ENCODE measurements around the gene CDV3. TPM values are rescaled to one million over a fixed set of nuclear protein-coding genes. Genes with fewer than 3 reads are reported as not detected.

Gene CDV3
- total and polyA plus RNA-seq, 2 donors (not counting 1 experiment from before 2014, with no cell fraction given) = 39.8 to 188 TPM

- Histone ChIP-seq H3K27ac (ENCODE audit: low read length in 2 of 2) (no peak overlapping the region), H2AFZ (ENCODE audit: insufficient read depth, low read depth, low read length, poor library complexity, severe bottlenecking) (no peak overlapping the region), H3K4me2 (replicated peaks; ENCODE audit: low read depth, low read length, poor library complexity, severe bottlenecking) (no peak overlapping the region), H3K9ac (ENCODE audit: low read length) (no peak overlapping the region), H3K36me3 (replicated peaks in 1 of 2; ENCODE audit: control extremely low read depth in 1 of 2, control insufficient read depth in 1 of 2, extremely low read depth in 1 of 2, insufficient read depth in 2 of 2, low read length in 1 of 2) (peaks cover 15 to 54% of the 10 kb centered on the region in 2 experiments), H3K9me3 (ENCODE audit: control extremely low read depth in 1 of 3, control insufficient read depth in 2 of 3, insufficient read depth in 1 of 3, low read length in 2 of 3) (no peaks in the 10 kb centered on the region), H3K79me2 (ENCODE audit: control insufficient read depth, insufficient read depth, low read length) (peaks cover 5% of the 10 kb centered on the region), H3K27me3 (replicated peaks in 1 of 4; ENCODE audit: control extremely low read depth in 1 of 4, control insufficient read depth in 3 of 4, insufficient read depth in 4 of 4, low read length in 3 of 4) (no peaks in the 10 kb centered on the region), H3K4me1 (ENCODE audit: control insufficient read depth in 2 of 2, insufficient read depth in 2 of 2, low read length in 2 of 2) (no peaks in the 10 kb centered on the region), H4K20me1 (ENCODE audit: control insufficient read depth, insufficient read depth, low read length, poor library complexity, severe bottlenecking) (peaks cover 4% of the 10 kb centered on the region), H3K4me3 (ENCODE audit: control extremely low read depth in 1 of 5, extremely low read depth in 1 of 5, insufficient read depth in 1 of 5, low read depth in 2 of 5, low read length in 4 of 5) (no peak overlapping the region)
- no peak for DNase-seq
- Mint-ChIP-seq H3K27me3 (no peaks in the 10 kb centered on the region), H3K4me1 (peaks cover 13% of the 10 kb centered on the region), H3K4me3 (no peak overlapping the region), H3K27ac (no peak overlapping the region), H3K9me3 (ENCODE audit: insufficient read depth) (no peaks in the 10 kb centered on the region)
- TF ChIP-seq, protein P1, sequence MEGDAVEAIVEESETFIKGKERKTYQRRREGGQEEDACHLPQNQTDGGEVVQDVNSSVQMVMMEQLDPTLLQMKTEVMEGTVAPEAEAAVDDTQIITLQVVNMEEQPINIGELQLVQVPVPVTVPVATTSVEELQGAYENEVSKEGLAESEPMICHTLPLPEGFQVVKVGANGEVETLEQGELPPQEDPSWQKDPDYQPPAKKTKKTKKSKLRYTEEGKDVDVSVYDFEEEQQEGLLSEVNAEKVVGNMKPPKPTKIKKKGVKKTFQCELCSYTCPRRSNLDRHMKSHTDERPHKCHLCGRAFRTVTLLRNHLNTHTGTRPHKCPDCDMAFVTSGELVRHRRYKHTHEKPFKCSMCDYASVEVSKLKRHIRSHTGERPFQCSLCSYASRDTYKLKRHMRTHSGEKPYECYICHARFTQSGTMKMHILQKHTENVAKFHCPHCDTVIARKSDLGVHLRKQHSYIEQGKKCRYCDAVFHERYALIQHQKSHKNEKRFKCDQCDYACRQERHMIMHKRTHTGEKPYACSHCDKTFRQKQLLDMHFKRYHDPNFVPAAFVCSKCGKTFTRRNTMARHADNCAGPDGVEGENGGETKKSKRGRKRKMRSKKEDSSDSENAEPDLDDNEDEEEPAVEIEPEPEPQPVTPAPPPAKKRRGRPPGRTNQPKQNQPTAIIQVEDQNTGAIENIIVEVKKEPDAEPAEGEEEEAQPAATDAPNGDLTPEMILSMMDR (IDR thresholded peaks at IDR 0.05) = no peak
- TF ChIP-seq EZH2 (IDR thresholded peaks at IDR 0.05; ENCODE audit: borderline replicate concordance, insufficient read depth, low read depth, low read length, poor library complexity, severe bottlenecking) = no peak
- WGBS (ENCODE audit: insufficient coverage) = 100% methylated on average over 1 of the region's 2 CpGs
- intact Hi-C loops (cut with micrococcal nuclease) = no loop called here
- ATAC-seq (ENCODE audit: low read depth) = no peak
- POLR2A ChIA-PET = interaction anchor here (0.6 kb wide), 1 partner anchor 32 kb away, joined by 6 read pairs; no protein-coding TSS in a partner anchor
- CTCF ChIA-PET = interaction anchor here (1.2 kb wide), 1 partner anchor 11 kb away, joined by 5 read pairs; no protein-coding TSS in a partner anchor
These were observed 15.4 kb downstream of the CDV3 start for GRCh38 chr3:133588784-133589465.

- no peak overlapping the region for H3K4me2 ChIP-seq (replicated peaks; ENCODE audit: low read depth, low read length, poor library complexity, severe bottlenecking)
- intact Hi-C loops (cut with micrococcal nuclease) = no loop called here
- H4K20me1 ChIP-seq (ENCODE audit: control insufficient read depth, insufficient read depth, low read length, poor library complexity, severe bottlenecking) = no peaks in the 10 kb centered on the region
- ATAC-seq (ENCODE audit: low read depth) (no peak), DNase-seq (no peak)
- H3K36me3 ChIP-seq (replicated peaks in 1 of 2; ENCODE audit: control extremely low read depth in 1 of 2, control insufficient read depth in 1 of 2, extremely low read depth in 1 of 2, insufficient read depth in 2 of 2, low read length in 1 of 2) = peaks cover 15 to 48% of the 10 kb centered on the region in 2 experiments
- no peak overlapping the region for H3K27ac ChIP-seq (ENCODE audit: low read length in 2 of 2)
- Mint-ChIP-seq H3K4me1 (peaks cover 13% of the 10 kb centered on the region), H3K27ac (no peak overlapping the region), H3K27me3 (no peaks in the 10 kb centered on the region), H3K9me3 (ENCODE audit: insufficient read depth) (no peaks in the 10 kb centered on the region), H3K4me3 (no peak overlapping the region)
- TF ChIP-seq EZH2 (IDR thresholded peaks at IDR 0.05; ENCODE audit: borderline replicate concordance, insufficient read depth, low read depth, low read length, poor library complexity, severe bottlenecking) = no peak
- TF ChIP-seq, protein P1 (IDR thresholded peaks at IDR 0.05) = no peak
- ChIA-PET CTCF (interaction anchor here (1.2 kb wide), 1 partner anchor 12 kb away, joined by 5 read pairs; no protein-coding TSS in a partner anchor), POLR2A (interaction anchor here (0.6 kb wide), 1 partner anchor 31 kb away, joined by 6 read pairs; no protein-coding TSS in a partner anchor)
- no peak overlapping the region for H2AFZ ChIP-seq (ENCODE audit: insufficient read depth, low read depth, low read length, poor library complexity, severe bottlenecking)
- H3K4me3 ChIP-seq (ENCODE audit: control extremely low read depth in 1 of 5, extremely low read depth in 1 of 5, insufficient read depth in 1 of 5, low read depth in 2 of 5, low read length in 4 of 5) = no peak overlapping the region
- H3K4me1 ChIP-seq (ENCODE audit: control insufficient read depth in 2 of 2, insufficient read depth in 2 of 2, low read length in 2 of 2) = no peaks in the 10 kb centered on the region
- no peaks in the 10 kb centered on the region for H3K9me3 ChIP-seq (ENCODE audit: control extremely low read depth in 1 of 3, control insufficient read depth in 2 of 3, insufficient read depth in 1 of 3, low read length in 2 of 3)
- no peak overlapping the region for H3K9ac ChIP-seq (ENCODE audit: low read length)
- no peaks in the 10 kb centered on the region for H3K27me3 ChIP-seq (replicated peaks in 1 of 4; ENCODE audit: control extremely low read depth in 1 of 4, control insufficient read depth in 3 of 4, insufficient read depth in 4 of 4, low read length in 3 of 4)
- WGBS (ENCODE audit: insufficient coverage) = 98% methylated on average over 7 of the region's 8 CpGs
- peaks cover 3% of the 10 kb centered on the region for H3K79me2 ChIP-seq (ENCODE audit: control insufficient read depth, insufficient read depth, low read length)
These were observed 16.0 kb downstream of the CDV3 start for GRCh38 chr3:133589503-133589902.
